EH (cell line): ENCODE measurements around the gene EPB41.
"Not testable (repeated sequence)": the region's sequence is repeated elsewhere in the genome, so short reads cannot be mapped to it uniquely, and the experiment has no call there.

Experiments
- DNase-seq: peaks from one replicate; pipeline ENCODE4 v3.0.0-alpha.2; 2015; ENCODE audit warnings: low read depth

The EPB41 gene

DNA sequence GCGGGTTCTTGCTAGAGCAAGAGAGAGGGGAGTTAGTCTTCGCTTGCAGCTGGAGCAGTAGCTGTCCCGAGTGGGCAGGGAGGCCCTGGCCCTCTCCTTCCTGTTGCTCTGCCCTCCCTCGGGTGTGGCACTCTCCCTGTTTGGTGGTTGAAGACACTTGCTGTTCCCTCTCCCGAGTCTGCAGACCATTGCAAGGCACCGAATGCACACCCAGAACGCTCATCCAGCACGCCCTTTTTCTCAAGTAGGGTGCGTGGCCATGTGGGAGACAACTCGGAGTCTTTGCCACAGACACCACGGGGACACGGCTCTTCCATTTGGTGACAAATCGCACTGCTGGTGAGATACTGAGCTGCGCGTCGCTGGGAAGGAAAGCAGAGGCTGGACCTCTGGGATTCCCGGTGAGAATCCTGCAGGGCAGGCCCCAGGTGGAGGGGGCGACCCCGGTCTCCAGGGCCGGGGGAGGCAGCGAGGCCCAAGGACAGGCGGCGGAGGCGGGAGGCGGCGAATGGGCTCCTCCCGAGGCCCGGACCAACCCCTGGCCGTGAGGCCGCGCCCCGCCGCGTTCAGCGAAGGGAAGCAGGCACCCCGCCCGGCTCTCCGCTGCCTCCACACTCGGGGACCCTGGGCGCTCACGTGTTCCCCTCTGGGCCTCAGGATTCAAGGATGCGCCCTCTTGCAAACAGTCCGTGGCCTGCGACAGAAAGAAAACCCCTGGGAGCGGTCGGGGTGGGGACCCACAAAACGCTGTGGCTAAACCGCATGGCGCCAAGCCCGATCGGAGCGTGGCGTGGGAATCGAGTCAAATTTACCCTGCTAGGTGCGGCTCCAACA is 219.7 kb downstream of the EPB41 start:
- DNase-seq = no peak

DNA sequence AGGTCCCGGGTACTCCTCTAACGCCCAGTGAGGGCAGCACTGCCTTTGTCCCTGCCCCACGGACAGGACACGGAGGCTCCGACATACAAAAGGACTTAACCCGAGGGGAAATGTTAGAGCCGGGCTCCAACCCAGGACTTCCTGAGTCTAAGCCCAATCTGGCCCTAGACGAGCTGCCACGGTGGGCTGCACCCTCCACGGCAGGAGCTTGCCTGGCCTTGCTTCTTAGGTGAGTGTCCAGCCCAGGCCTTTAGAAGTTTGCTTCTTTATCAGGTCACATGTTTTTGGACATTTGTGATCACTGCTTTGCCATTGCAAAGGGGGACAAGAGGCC is 220.3 kb downstream of the EPB41 start:
- DNase-seq = no peak

- DNase-seq = peak; percentile 55
These were observed 222.1 kb downstream of the EPB41 start for GRCh38 chr1:29136391-29136915.

DNA sequence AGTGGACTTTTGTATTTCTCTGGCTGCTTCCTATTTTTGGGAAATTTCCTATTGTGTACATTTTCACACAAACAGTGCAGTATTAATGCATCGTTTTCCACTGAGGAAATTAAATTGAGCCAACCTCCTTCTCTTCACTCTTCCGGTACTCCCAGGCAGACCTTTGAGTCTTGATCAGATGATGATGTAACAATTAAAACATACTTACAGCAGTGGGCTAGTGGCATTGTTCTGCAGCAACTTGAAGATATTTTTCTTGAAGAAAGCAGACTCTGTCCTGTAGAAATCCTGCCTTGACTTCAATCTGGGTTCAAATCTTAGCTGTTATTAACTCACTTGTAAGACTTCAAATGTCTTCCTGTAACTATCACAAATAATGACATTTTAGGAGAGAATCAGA is 228.3 kb downstream of the EPB41 start:
- no peak for DNase-seq

DNA sequence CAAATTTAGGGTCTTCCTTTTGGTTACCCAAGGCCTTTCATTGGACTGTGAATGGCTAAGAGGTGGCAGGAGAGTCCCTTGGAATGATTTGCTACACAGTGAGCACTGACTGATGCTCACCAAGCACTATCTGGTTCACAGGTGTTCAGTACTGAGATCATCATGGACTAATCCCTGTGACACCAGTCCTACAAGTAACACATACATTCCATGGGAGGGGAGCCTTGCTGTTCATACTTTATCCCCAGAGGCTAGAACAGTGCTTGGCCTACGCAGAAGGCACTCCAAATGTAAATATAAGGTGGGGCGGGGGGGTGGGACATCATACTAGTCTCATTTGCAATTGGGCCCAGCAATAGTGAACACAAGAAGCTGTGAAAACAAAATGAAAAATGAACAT is 229.8 kb downstream of the EPB41 start:
- DNase-seq = no peak

DNA sequence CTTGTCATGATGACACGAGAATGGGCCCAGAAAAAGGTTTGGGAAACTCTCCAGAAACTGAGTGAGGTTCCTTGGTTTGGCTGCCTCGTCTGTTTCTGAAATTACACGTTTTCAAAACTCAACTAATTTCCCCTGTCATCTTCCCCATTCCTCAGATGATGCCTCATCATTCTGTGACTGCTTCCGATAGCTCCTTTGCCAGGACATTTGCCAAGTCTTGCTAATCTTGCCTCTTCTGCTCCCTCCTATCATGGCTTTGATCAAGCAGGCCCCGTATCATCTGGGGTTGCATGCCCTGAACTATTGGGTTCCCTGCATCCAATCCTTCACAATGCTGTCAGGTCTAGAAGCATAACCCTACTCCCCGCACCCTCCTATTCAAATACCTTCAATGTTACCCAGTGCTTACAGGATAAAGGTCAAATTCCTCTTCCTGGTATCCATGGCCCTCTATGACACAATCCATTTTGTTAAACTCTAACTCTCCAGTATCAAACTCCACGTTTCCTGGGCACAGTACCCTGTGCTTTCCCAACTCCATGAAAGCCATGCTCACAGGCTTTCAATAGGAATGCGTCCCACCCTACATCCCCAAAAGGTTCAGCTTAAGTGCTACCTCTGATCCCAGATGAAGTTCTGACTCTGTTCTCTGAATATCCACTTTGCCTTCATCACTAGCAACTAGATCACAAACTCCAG is 231.5 kb downstream of the EPB41 start:
- DNase-seq = peak; percentile 97

- no peak for DNase-seq
These were observed 234.5 kb downstream of the EPB41 start for GRCh38 chr1:29148656-29149491.

- DNase-seq = not testable (repeated sequence)
These were observed 236.0 kb downstream of the EPB41 start for GRCh38 chr1:29150346-29150745.

DNA sequence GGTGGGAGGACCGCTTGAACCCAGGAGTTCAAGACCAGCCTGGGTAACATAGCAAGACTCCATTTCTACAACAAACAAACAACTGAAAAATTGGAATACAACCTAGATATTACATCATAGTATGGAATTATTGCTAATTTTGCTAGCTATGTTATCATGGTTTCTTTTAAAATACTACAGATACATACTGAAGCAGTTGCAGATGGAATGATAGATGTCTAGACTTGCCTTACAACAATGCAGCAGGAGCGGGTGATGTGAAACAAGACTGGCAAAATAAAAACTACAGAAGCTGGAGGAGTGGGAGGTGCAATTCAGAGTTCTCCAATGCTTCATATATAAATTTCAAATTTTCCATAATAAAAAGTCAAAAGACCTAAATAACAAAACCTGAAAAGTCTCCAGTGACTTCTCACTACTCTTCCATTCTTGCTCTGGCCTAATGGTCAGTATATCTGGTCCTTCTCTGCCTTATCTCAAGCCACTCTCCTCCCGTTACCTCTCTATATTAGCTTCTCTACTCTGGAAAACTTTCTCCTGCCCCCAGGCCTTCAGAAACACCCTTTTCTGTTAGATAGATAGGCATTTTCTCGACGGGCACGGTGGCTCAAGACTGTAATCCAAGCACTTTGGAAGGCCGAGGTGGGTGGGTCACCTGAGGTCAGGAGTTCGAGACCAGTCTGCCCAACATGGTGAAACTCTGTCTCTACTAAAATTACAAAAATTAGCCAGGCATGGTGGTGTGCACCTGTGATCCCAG is 237.9 kb downstream of the EPB41 start:
- no peak for DNase-seq

DNA sequence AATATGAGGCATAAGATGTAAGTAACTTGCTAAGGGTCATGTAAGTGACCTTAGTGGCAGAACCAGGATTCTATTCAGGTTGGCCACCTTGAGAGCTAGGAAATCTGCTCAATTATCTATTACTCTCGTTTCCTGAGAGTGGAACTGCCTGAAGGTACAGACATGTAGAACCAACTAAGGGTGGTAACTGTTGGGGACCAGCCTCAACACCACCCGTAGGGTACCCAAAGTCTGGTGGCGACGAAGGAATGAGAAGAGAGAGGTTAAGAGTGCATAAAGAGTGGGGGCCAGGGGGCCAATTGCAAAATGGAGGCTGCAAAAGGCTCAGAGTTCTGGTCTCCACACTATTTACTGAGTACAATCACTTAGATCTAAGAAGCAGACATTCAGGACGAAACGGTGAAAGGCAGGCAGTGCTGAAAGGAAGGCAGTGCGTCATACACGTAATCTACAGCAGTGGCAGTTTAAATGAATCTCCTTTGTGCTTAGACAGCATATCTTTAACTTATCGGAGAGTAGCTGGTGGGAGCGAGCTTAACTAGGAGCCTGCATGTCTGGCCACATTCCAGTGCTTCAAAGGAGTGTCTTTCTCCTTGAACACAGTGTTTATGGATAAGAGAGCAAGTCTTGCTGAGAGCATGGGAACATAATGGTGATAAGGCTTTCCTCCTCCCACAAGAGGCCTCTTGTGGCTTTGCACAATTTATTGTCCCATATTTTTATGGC is 242.3 kb downstream of the EPB41 start:
- peak; percentile 41 for DNase-seq

DNA sequence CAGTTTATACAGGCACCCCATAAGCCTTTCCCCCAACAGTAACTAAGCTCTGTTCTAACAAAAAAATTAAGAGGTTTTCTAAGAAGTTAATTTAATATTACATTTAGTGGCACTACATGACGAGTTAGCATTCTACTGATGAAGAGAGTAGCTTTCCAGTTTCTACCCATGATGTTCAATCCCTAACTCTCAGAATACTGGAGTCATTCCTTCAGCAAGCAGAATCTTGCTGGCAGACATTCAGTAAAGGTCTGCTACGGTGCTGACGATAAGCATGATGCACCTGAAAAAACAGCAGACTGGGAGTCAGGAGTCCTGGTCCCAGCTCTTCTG is 242.9 kb downstream of the EPB41 start:
- no peak for DNase-seq

DNA sequence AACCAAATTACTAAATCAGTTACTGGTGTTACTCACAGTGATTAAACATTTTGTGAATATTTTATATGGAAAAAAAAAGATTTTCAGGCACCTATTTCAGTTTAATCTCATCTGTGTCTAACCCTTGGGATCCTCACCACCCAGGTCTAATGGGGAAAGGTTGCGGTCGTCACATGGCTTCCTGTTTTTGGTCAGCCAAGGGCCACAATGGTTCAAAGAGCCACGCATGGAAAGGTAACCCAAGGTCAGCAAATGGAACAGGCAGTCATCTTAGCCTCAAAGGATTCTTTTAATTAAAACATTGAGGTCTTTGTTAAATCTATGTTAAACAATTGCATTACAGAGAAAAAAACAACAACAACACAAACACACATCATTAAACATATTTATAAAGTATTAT is 245.4 kb downstream of the EPB41 start:
- DNase-seq = no peak

DNA sequence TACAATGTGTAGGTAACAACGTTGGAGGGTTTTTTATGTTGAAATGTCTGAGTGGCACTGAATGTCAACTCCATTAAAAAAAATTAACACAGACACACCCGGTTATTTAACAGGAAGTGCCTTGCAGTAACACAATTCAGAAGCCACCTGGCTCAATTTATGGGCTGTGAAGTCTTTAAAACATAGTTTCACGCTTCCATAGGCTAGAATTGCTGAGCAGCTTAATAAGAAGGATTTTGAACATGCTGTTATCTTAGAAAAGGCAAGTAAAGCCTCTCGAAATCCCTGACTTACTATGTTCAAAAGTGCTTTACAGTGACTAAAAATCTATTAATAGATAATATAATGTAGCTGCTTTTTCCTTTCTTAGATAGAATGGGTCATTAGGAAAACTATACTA is 247.7 kb downstream of the EPB41 start:
- no peak for DNase-seq

DNA sequence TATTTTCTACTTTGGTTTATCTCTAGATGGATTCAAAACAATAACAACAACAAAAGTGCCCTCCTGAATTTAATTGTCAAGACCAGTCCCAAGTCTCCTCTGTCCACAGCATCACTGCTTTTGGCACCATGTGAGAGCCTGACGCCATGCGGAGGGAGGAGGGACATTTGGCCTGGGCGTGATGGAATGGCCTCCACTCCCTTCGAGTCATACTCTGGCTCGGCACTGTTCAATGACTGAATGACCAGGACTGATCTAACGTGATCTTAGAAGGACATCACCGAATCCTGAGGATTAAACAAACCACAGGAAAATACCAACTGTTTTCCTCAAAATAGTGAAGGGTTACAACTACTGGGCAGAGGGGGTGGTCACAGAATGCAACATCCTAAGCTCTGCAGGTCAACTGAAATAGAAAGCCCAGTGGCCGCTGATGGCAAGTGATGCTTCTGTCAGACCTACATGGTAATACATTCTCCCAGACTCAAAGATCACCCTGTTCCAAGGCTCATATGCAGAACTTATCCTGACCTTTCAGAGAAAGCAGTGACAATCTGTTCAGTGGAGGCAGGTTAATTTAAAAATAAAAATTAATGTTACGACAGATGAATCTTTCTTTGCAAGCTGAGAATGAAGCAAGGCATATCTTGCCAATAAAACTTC is 248.2 kb downstream of the EPB41 start:
- DNase-seq = peak; percentile 32

DNA sequence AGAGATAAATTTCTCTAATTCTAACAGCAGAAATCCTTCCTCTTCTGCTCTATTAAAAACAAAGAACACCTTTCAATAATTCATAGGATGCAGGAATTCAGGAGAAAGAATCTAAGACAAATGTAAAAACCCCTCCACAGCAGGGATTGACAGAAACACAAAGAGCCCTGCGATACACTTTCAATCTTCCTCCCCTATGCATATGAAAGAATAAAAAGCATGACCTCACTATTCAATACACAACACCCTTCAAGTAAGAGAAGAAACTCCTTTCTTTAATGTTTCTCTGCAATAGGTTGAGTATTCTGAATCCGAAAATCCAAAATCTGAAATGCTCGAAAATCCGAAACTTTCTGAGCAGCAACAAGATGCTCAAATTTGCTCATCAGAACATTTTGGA is 250.2 kb downstream of the EPB41 start:
- no peak for DNase-seq

DNA sequence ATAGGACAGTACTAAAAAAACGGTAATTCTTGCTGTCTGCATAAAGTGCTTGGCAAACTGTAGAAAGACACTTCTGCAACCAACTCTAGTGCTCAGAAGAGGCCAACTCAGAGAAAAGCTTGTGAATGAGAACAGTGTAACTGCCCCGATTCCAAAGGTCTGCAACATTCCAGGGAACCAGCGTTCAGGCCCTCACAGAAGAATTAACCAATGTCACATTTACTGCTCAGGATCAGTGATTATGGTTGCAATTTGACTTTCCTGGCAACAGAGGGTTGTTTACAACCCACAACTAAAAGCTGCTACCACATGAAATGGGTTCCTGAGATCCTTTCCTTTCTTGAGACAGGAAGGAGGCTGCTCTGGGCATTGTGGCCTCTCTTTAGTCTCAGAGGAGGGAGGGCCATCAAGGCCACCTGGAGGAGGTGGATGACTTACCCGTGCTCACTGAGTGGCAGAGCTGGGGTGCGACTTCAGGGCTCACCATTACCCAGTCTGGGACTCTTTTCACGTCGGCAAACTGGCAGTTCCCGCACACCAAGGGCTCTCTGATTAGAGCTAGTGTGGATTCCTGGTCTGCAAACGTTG is 252.0 kb downstream of the EPB41 start:
- DNase-seq = peak; percentile 31

GRCh38 chr1:29167904-29168303 is 253.5 kb downstream of the EPB41 start:
- DNase-seq = no peak
